OCI-LY7 (cell line): ENCODE measurements around the gene SPOCK1. TPM values are rescaled to one million over a fixed set of nuclear protein-coding genes. Genes with fewer than 3 reads are reported as not detected.

Experiments
- BruUV-seq: library from RNA; stranded (reverse); fragments of 400-500 nt; replicated peaks from 2 replicates; lab custom pipeline; 2021; lab: Mats Ljungman, UMichigan
- CTCF ChIA-PET: fragments of 300-600 bp; sonication (Branson Sonifier 250); formaldehyde crosslinking; loops from one replicate; lab custom pipeline; 2022; ENCODE audit warnings: antibody characterized with exemption; ENCODE audit not compliant: unreplicated experiment; lab: Charles Lee
- POLR2A ChIA-PET: fragments of 300-600 bp; sonication (Branson Sonifier 250); formaldehyde crosslinking; loops from one replicate; lab custom pipeline; 2022; ENCODE audit warnings: antibody characterized with exemption; lab: Charles Lee
- DNase-seq: peaks from one replicate; pipeline ENCODE4 v3.0.0-alpha.2; 2015; ENCODE audit warnings: low spot score
- H2AFZ ChIP-seq: fragments of 200-600 bp; sonication (generic), shearing (Covaris generic); 2 replicates; pipeline ENCODE4 v1.6.1; 2014; ENCODE audit warnings: mild to moderate bottlenecking, antibody characterized with exemption, low read length, moderate library complexity
- H3K27ac ChIP-seq: fragments of 200-600 bp; sonication (generic); 2 replicates; pipeline ENCODE4 v1.5.1; 2014; ENCODE audit warnings: mixed run types, low read depth, mild to moderate bottlenecking, moderate library complexity, low read length, inconsistent platforms; ENCODE audit not compliant: poor library complexity, severe bottlenecking
- H3K36me3 ChIP-seq: fragments of 200-600 bp; sonication (generic); 2 replicates; pipeline ENCODE4 v1.6.1; 2014; ENCODE audit warnings: mild to moderate bottlenecking, antibody characterized with exemption, low read length, moderate library complexity, mixed read lengths; ENCODE audit not compliant: insufficient read depth
- H3K4me1 ChIP-seq: fragments of 200-600 bp; sonication (generic); 2 replicates; pipeline ENCODE4 v1.5.1; 2014; ENCODE audit warnings: mild to moderate bottlenecking, low read length; ENCODE audit not compliant: insufficient read depth, poor library complexity, severe bottlenecking
- H3K4me2 ChIP-seq: fragments of 200-600 bp; sonication (generic); 2 replicates; pipeline ENCODE4 v1.6.1; 2014; ENCODE audit warnings: mild to moderate bottlenecking, low read length
- H3K4me3 ChIP-seq: fragments of 200-600 bp; sonication (generic); 2 replicates; pipeline ENCODE4 v1.5.1; 2014; ENCODE audit warnings: mild to moderate bottlenecking, low read depth, low read length; ENCODE audit not compliant: poor library complexity, severe bottlenecking
- H3K79me2 ChIP-seq: fragments of 200-600 bp; sonication (generic); 2 replicates; pipeline ENCODE4 v1.6.1; 2016; ENCODE audit warnings: low read depth, mild to moderate bottlenecking, low read length, moderate library complexity, mixed read lengths; ENCODE audit not compliant: insufficient read depth
- H3K9me2 ChIP-seq: fragments of 200-600 bp; sonication (generic); 2 replicates; pipeline ENCODE4 v1.6.1; 2016; ENCODE audit warnings: mild to moderate bottlenecking, low read length, mixed read lengths; ENCODE audit not compliant: insufficient read depth
- H3K9me3 ChIP-seq: fragments of 200-600 bp; sonication (generic); 2 replicates; pipeline ENCODE4 v1.6.1; 2014; ENCODE audit warnings: mild to moderate bottlenecking, mixed run types, low read length, mixed read lengths
- H4K20me1 ChIP-seq: fragments of 200-600 bp; sonication (generic); 2 replicates; pipeline ENCODE4 v1.6.1; 2014; ENCODE audit warnings: mild to moderate bottlenecking, antibody characterized with exemption, low read length, moderate library complexity, mixed read lengths; ENCODE audit not compliant: insufficient read depth
- CTCF ChIP-seq: fragments of 200-600 bp; sonication (generic); conservative IDR thresholded peaks from 2 replicates; pipeline ENCODE4 v1.5.1; 2014; ENCODE audit warnings: mild to moderate bottlenecking, antibody characterized with exemption, low read length, moderate library complexity, mixed read lengths
- EZH2phosphoT487 ChIP-seq: fragments of 200-600 bp; sonication (generic); IDR thresholded peaks from 2 replicates; pipeline ENCODE4 v1.6.1; 2018; ENCODE audit warnings: low read depth, borderline replicate concordance, mild to moderate bottlenecking, mixed run types, antibody characterized with exemption, low read length, moderate library complexity, mixed read lengths
- intact Hi-C: fragments of 100-400 bp; cut with micrococcal nuclease; formaldehyde crosslinking; loops from one replicate; pipeline ENCODE4 v1.10.0; 2022; ENCODE audit not compliant: unreplicated experiment
- total RNA-seq, 2 experiments: library from RNA; depleted of rRNA in 1 of 2; stranded (reverse); fragments of >200 nt in 1 of 2; shearing (Covaris generic) in 1 of 2; gene quantifications; 2 replicates each; pipeline ENCODE4 v1.2.3, GENCODE V29; 2014 to 2022

Gene SPOCK1
- total RNA-seq, 2 experiments from 2014 or later: 0.29 to 1.5 TPM

GRCh38 chr5:137350791-137351190, 148.3 kb downstream of the SPOCK1 start:
- H3K36me3 ChIP-seq: no peaks in the 10 kb centered on the region
- CTCF ChIA-PET: interaction anchor here (0.6 kb wide), 1 partner anchor 255 kb away, joined by 3 read pairs; no protein-coding TSS in a partner anchor
- H3K4me2 ChIP-seq: no peak overlapping the region
- intact Hi-C loops: no loop called here
- DNase-seq: no peak
- no peaks in the 10 kb centered on the region for H3K9me2 ChIP-seq
- no peaks in the 10 kb centered on the region for H3K79me2 ChIP-seq
- H3K27ac ChIP-seq: no peak overlapping the region
- POLR2A ChIA-PET: no interaction called here
- no peak overlapping the region for H3K4me3 ChIP-seq
- TF ChIP-seq CTCF (no peak), EZH2phosphoT487 (no peak)
- H3K9me3 ChIP-seq: no peaks in the 10 kb centered on the region
- H2AFZ ChIP-seq: no peak overlapping the region
- no TSS peak for BruUV-seq
- no peaks in the 10 kb centered on the region for H3K4me1 ChIP-seq
- H4K20me1 ChIP-seq: no peaks in the 10 kb centered on the region

DNA sequence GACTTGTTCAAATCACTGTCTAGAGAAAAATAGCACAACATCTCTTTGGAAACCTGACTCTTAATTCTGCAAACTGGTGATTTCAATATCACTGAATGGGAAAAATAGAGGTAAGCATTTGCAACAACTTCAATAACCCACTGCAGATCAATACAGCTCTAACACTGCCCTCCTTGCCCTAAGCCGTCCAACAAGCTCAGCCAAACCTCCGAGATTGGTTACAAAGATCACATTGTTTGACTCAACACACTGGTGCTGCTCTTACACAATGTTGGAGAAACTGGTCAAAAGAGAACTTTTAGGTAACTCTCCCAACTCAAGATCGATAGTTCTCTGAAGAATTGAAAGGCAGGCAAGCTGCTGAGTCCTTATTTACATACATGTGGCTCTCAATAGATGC, 150.4 kb downstream of the SPOCK1 start:
- H3K36me3 ChIP-seq: no peaks in the 10 kb centered on the region
- BruUV-seq: no TSS peak

More for the DNA sequence above, 150.4 kb downstream of the SPOCK1 start:
- H3K4me3 ChIP-seq: no peak overlapping the region
- no peaks in the 10 kb centered on the region for H3K9me3 ChIP-seq
- H3K79me2 ChIP-seq: no peaks in the 10 kb centered on the region
- ChIA-PET CTCF (no interaction called here), POLR2A (no interaction called here)
- no peak overlapping the region for H2AFZ ChIP-seq
- H4K20me1 ChIP-seq: no peaks in the 10 kb centered on the region
- intact Hi-C loops: no loop called here
- TF ChIP-seq EZH2phosphoT487 (no peak), CTCF (no peak)
- no peak for DNase-seq
- no peaks in the 10 kb centered on the region for H3K4me1 ChIP-seq
- H3K9me2 ChIP-seq: no peaks in the 10 kb centered on the region
- H3K4me2 ChIP-seq: no peak overlapping the region
- no peak overlapping the region for H3K27ac ChIP-seq
